HG03159 (cell line): Measurements from ENCODE around the gene ART4.
A peak's percentile ranks its signal among the peaks of the same experiment; 100 is the strongest.

Source experiments
- ATAC-seq: cut with Tn5 transposase; IDR thresholded peaks from one replicate; pipeline ENCODE4 v1.9.1; 2021; ENCODE audit warnings: mild to moderate bottlenecking, moderate library complexity; ENCODE audit not compliant: unreplicated experiment

The ART4 gene

GRCh38 chr12:14853961-14854360 is 10.6 kb upstream of the ART4 start:
- no peak for ATAC-seq

DNA sequence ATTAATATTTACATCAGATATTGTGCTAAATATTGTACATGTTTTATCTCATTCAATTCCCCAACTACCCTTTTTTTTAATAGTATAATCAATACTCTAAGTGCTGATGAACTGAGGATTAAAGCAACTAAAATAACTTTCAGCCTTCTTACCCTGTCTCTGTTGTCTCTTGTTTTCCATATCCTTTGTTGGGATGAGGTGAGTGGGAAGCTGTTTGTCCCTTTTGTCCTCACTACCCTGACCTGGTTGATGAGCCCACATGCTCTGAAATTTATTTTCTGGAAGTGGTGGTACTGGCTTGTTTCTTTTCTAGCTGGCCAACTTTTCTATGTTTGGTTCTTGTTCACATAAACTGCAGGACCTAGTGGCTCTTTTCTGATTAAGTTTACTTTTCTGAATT is 9.6 kb upstream of the ART4 start:
- ATAC-seq, result no peak

GRCh38 chr12:14850929-14851663 is 7.8 kb upstream of the ART4 start:
- ATAC-seq, result peak; percentile 67

- ATAC-seq, result no peak
These were observed 6.3 kb upstream of the ART4 start for GRCh38 chr12:14849661-14850060.

- ATAC-seq, result no peak
These were observed 3.7 kb upstream of the ART4 start for GRCh38 chr12:14846876-14847580.

DNA sequence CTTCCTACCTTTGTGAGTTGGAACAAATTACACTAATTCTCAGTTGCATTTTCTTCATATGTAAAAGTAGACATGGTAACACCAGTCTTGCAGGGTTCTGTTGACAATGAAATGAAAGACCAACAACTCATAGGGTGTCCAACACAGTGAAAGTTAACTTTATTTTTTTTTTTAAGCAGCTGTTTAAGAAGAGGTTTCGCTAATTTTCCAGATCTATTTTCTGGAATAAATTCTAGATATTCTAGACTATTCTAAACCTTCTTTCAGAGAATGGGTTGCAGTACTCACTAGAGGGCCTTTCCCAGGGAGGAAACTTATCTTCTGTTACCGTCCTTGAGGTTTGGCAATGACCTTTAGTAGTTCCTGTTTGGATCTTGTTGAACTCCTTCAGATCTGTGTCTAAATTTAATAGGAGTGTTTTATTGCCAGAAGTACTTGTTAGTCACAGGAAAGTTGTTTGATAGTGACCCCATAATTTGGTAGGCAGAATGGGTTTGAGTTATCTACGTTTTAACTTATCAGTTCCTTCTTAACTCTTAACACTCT is 2.8 kb upstream of the ART4 start:
- no peak for ATAC-seq

- ATAC-seq, result no peak
These were observed 2.0 kb upstream of the ART4 start for GRCh38 chr12:14845350-14845750.

- ATAC-seq, result no peak
These were observed 1.1 kb upstream of the ART4 start for GRCh38 chr12:14844401-14844800.

GRCh38 chr12:14842315-14842714 is 1.0 kb downstream of the ART4 start:
- no peak for ATAC-seq

- ATAC-seq, result no peak
These were observed 1.6 kb downstream of the ART4 start for GRCh38 chr12:14841761-14842160.

DNA sequence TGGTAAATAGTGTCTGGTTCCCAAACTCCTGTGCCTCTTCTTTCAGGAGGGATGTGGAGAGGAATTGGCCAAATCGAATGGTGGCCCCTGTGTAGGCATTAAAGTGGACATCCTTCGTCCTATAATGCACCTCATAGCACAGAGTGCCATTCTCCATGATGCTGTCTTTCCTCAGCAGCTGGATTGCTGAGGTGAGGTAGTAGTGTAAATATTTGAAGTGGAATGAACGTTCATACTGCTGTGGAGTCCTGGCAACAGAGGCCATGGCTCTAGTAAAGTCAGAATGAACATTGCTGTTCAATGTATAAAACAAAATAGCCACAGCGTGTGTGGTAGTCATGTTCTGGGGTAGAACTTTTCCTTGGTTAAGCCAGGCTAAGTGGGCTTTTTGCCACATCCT is 2.7 kb downstream of the ART4 start:
- ATAC-seq, result no peak

DNA sequence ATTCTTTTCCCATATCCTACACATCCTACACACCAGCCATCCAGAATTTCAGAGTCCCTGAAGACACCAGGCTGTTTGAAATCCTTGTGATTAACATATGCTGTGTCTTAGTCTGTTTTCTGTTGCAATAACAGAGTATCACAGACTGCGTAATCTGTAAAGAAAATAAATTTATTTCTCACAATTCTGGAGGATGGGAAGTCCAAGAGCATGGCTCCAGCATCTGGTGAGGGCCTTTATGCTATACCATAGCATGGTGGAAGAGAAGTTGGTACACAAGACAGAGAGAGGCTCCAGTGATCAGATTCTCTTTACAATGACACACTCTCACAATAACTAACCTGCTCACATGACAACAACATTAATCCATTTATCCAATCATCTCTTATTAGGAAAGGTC is 4.1 kb downstream of the ART4 start:
- no peak for ATAC-seq

DNA sequence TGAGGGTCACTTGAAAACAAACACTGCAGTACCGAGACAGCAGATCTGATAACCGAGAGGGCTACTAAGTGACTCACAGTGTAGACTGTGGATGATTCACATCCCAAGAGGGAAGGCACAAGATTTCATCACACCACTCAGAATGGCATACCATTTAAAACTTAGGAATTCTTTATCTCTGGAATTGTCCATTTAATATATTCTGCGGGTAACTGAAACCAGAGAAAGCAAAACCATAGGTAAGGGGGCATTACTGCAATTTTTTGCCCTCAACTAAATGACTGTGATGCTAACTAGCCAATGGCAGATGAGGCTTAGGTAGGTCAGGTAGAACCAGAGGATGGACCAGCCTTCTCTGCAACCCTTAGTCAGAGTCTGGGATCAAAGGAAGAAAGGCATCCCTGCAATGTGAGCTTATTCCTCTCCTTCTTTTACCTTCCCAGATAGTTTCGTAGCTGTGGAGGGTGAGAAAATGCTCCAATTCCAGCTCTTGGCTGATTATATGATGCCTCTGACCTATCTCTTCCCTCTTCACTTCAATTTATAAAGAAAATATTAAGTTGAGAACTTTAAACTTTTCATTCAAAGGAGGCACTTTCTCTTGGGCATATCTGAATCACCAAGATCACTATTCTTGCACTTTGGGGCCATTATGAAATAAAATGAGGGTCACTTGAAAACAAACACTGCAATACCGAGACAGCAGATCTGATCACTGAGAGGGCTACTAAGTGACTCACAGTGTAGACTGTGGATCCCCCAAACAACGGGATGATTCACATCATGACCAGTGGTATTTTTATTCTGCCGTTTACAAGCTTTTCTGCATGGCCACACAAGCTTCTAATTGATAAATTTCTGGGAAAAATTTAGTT is 6.8 kb downstream of the ART4 start:
- no peak for ATAC-seq

GRCh38 chr12:14834509-14834908 is 8.8 kb downstream of the ART4 start:
- no peak for ATAC-seq

DNA sequence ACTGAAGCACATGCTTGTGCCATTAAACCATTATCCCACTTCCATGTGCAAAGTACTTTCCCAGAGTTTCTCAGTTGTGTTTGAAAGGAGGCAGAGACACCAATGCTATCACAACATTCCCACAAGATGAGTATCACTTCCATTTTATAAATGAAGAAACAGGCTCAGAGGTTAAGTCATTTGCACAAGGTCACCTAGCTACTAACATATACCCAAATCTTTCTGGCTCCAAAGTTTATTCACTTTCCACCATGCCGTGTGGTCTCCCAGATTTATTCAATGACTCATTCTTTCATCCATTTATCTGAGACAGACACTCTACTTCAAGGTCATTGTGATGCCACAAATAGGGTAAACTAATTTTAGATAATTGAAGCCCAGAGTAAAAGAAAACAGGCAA is 9.4 kb downstream of the ART4 start:
- ATAC-seq, result no peak

- ATAC-seq, result no peak
These were observed 10.0 kb downstream of the ART4 start for GRCh38 chr12:14833336-14833735.

DNA sequence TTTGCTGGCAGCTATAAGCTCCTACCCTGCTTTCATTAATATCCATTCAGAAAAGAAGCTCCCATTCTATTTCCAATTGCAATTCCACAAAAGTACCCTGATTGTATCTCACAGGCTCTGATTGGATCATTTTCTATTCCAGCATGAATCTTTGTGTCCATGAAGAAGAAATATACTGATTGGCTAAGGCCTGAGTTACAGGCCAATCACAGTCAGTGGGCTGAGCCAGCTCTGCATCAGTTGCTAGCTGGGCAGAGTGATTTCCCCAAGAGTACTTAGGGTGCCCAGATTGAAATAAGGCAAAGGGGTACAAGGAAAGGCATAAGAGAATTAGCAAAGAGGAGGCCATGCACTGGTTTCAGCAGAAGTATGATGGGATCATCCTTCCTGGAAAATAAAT is 14.4 kb downstream of the ART4 start:
- peak; percentile 76 for ATAC-seq

- ATAC-seq, result no peak
These were observed 16.3 kb downstream of the ART4 start for GRCh38 chr12:14827043-14827442.

DNA sequence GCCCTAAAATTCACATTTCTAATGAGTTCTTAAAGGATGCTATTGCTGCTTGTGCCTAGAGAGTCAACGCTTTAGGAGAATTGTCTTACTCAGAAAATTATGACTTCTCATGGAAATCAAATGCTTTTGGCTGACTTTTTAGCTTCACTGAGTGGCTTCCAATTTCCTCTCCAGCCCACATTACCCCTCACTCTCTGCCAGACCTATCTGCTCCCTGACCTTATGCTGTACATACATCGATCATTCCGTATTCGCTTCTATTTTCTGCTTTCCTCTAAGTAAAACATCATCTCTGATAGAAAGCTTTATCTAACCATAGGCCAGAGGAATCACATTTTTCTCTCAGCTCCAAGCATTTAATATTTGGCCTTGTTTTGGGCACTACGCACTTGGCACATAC is 16.8 kb downstream of the ART4 start:
- ATAC-seq, result no peak

GRCh38 chr12:14825256-14825655 is 18.1 kb downstream of the ART4 start:
- ATAC-seq, result no peak

DNA sequence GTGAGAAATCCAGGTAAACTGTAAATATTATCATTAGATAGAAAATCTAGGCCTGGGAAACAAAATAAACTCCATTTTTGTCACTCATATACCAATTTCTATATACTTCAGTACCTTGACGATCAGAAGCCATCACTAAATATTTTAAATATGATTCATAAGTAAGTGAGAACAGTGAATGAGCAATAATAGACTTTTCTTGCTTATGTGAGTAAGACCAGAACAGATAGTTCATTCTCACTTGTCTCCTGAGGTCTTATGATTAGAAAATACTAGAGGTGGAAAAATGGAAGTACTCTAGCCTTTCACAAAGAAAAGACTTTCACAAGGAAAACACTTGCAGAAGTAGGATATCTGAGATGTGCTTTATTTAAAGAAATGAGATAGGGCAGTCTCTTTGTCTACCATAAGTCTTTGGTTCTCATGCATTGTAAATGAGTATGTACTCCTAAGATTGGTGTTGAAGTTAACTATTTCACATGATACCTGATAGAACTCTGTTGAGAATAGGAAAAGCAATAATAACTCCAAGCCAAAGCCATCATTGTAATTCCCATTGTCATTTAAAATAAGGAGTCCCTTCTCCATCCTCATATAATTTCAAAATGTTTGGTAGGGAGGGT is 19.2 kb downstream of the ART4 start:
- ATAC-seq, result no peak
